ENCODE results near the gene HLA-DOB. TPM values are rescaled to one million over a fixed set of nuclear protein-coding genes. Genes with fewer than 3 reads are reported as not detected.

HLA-DOB gene
- total RNA-seq, 1 experiment from 2014 or later: not detected

DNA sequence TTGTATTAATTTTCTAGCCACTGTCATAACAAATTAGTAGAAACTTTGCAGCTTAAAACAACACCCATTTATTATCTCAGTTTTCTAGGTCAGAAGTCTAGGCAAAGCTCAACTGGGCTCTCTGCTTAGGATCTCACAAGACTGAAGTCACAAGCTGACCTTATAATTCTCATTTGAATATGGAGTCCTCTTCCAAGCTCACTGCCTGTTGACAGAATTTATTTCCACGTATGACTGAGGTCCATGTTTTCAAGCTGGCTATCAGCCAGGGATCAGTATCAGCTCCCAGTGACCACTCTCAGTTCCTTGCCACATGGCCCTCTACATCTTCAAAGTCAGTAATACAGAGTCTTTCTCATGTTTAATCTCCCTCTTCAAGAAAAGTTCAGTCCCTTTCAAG is 41.7 kb downstream of the HLA-DOB start:
- in situ Hi-C loops (cut with HindIII; ENCODE audit: low sequenced_read_pairs): no loop called here
- DNase-seq (ENCODE audit: low spot score): no peak

DNA sequence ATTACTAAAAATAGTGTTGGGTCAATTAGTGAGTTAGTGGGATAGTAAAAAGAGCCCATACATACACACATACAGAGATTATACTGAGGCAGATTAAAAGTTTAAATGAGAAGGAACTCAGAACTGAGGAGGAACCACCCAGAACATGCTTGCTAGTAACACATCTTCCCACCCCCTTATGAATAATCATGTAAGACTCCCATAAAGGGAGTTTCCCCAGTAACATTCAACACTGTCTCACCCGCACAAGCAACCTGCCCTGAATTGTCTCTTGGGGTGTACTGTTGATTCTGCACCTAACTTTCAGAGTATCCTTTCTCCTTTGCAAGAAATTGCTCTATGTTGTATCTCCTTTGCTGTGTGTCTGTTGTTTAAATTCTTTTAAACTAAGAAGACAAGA is 42.4 kb downstream of the HLA-DOB start:
- no peak for DNase-seq (ENCODE audit: low spot score)
- in situ Hi-C loops (cut with HindIII; ENCODE audit: low sequenced_read_pairs): no loop called here

DNA sequence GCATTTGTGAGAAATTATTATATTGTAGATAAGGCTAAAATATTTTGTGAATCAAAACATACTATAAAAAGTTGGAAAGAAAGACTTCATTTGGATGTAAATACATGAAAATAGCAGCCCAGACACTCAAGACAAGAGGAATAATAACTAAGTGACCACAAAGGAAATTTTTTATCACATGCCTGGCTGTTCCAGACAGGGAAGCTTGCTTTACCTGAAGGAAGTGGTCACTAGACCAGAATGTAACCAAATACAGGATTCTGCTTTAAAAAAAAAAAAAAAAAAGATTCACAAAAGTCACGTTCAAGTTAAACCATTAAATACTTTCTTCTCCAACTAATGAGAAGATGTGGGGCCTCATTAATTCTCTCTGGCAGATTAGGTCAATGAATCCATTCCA is 44.1 kb downstream of the HLA-DOB start:
- no peak for DNase-seq (ENCODE audit: low spot score)
- in situ Hi-C loops (cut with HindIII; ENCODE audit: low sequenced_read_pairs): no loop called here

DNA sequence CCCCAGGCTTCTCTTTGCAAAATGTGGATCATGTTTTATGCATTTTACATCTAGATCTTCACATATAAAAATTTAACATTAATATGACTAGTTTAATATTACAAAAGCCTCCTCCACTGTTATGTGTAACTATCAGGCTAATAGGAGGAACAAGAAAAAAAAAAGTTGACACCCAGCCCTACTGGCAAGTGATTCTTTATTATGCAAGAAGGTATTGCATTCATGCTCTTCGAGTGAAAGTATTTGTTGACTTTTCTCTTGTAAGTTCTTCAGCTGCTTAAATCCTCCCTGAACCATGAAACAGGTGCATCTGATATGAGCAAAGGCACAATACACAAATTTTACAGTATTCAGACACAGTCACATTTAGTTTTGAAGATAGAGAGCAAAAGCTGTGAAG is 52.8 kb downstream of the HLA-DOB start:
- DNase-seq (ENCODE audit: low spot score): no peak
- in situ Hi-C loops (cut with HindIII; ENCODE audit: low sequenced_read_pairs): loop anchor here (10.0 kb wide), 1 partner anchor 99 kb away; the partner anchor contains the start of gene HLA-DQB1

DNA sequence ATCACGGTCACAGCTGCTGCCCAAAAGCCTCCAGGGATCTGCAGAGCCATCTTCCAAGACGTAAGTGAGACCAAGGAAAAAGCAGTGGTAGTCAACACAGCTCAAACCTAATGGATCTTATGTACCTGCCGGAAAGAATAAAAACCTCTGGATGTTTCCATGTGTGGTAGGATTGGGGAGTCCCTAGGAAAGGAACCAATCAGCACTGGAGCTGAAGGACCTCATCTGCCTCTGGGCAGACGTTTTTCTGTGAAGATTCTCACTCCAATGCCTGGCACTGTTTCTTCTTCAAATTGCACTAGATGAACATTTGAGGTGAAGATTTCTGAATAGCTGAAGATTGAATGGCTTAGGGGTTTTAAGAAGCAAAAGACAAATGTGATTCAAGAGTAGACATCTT is 53.4 kb downstream of the HLA-DOB start, which contains the start of gene HLA-DQB2:
Gene HLA-DQB2 (minus strand): TSS at position 112 of the 400 bp plus-strand sequence. CDS start 62 bp downstream, at position 50.
- in situ Hi-C loops (cut with HindIII; ENCODE audit: low sequenced_read_pairs): loop anchor here (10.0 kb wide), 1 partner anchor 99 kb away; the partner anchor contains the start of gene HLA-DQB1
- DNase-seq (ENCODE audit: low spot score): no peak

Other genes starting within 250 kb of the HLA-DOB start
- not detected in 2 replicates for gene HLA-DRB1, start 227.2 kb downstream of the HLA-DOB start, total RNA-seq (2014; rRNA removed; shearing (Covaris generic))
- gene HLA-DQA1, start 179.6 kb downstream of the HLA-DOB start, total RNA-seq (2014; rRNA removed; shearing (Covaris generic)): not detected in 2 replicates
- gene HLA-DQB1, start 150.3 kb downstream of the HLA-DOB start, total RNA-seq (2014; rRNA removed; shearing (Covaris generic)): not detected in 2 replicates
- not detected in 2 replicates for gene HLA-DQA2, start 75.6 kb downstream of the HLA-DOB start, total RNA-seq (2014; rRNA removed; shearing (Covaris generic))
- not detected in 2 replicates for gene HLA-DQB2, start 53.5 kb downstream of the HLA-DOB start, total RNA-seq (2014; rRNA removed; shearing (Covaris generic))
- gene TAP2, start 21.7 kb upstream of the HLA-DOB start, total RNA-seq (2014; rRNA removed; shearing (Covaris generic)): 8.9 and 14.5 TPM in 2 replicates
- not detected in 2 replicates for gene PSMB8, start 27.0 kb upstream of the HLA-DOB start, total RNA-seq (2014; rRNA removed; shearing (Covaris generic))
- gene TAP1, start 36.7 kb upstream of the HLA-DOB start, total RNA-seq (2014; rRNA removed; shearing (Covaris generic)): 33.4 and 41.3 TPM in 2 replicates
- 20.2 and 26.0 TPM in 2 replicates for gene PSMB9, start 37.2 kb upstream of the HLA-DOB start, total RNA-seq (2014; rRNA removed; shearing (Covaris generic))
- 3.2 and 8.0 TPM in 2 replicates for gene HLA-DMB, start 124.0 kb upstream of the HLA-DOB start, total RNA-seq (2014; rRNA removed; shearing (Covaris generic))
- 11.4 and 15.8 TPM in 2 replicates for gene HLA-DMA, start 136.1 kb upstream of the HLA-DOB start, total RNA-seq (2014; rRNA removed; shearing (Covaris generic))
- 96.4 and 172 TPM in 2 replicates for gene BRD2, start 151.6 kb upstream of the HLA-DOB start, total RNA-seq (2014; rRNA removed; shearing (Covaris generic))
- 1.4 and 1.7 TPM in 2 replicates for gene HLA-DOA, start 192.6 kb upstream of the HLA-DOB start, total RNA-seq (2014; rRNA removed; shearing (Covaris generic))